Activated T-cell treated with anti-CD3 and anti-CD28 coated beads, Interleukin-2, amount 50 U/mL, for 1 hour (primary cell): ENCODE measurements around the gene OLFML2B.
"Not testable (repeated sequence)": the region's sequence is repeated elsewhere in the genome, so short reads cannot be mapped to it uniquely, and the experiment has no call there.

Source experiments
- DNase-seq: peaks from one replicate; pipeline ENCODE4 v3.0.0-alpha.2; 2020

The OLFML2B gene

GRCh38 chr1:162023547-162024501, at the start of gene OLFML2B:
TSS of gene OLFML2B (minus strand) at chr1:162023869. CDS start at chr1:162023430, 439 bp downstream.
- DNase-seq, result peak; percentile 48

- no peak for DNase-seq
Observed at GRCh38 chr1:162072740-162073139, 49.1 kb upstream of the OLFML2B start.

- DNase-seq, result no peak
Observed at GRCh38 chr1:162070825-162071224, 47.2 kb upstream of the OLFML2B start.

- no peak for DNase-seq
Observed at GRCh38 chr1:162070094-162070748, 46.6 kb upstream of the OLFML2B start.

- DNase-seq, result peak; percentile 82
Observed at GRCh38 chr1:162069334-162070093, 45.8 kb upstream of the OLFML2B start, which contains the start of gene NOS1AP. TSS of gene NOS1AP (plus strand) at chr1:162069691. CDS start at chr1:162070178, 487 bp downstream.

GRCh38 chr1:162068301-162068700, 44.6 kb upstream of the OLFML2B start:
- DNase-seq, result no peak

GRCh38 chr1:162067466-162067865, 43.8 kb upstream of the OLFML2B start:
- no peak for DNase-seq

- not testable (repeated sequence) for DNase-seq
Observed at GRCh38 chr1:162066836-162067235, 43.2 kb upstream of the OLFML2B start.

- no peak for DNase-seq
Observed at GRCh38 chr1:162065016-162065415, 41.3 kb upstream of the OLFML2B start.

GRCh38 chr1:162062542-162063015, 38.9 kb upstream of the OLFML2B start:
- DNase-seq, result no peak

- DNase-seq, result no peak
Observed at GRCh38 chr1:162060314-162060713, 36.6 kb upstream of the OLFML2B start.

- no peak for DNase-seq
Observed at GRCh38 chr1:162059721-162060120, 36.1 kb upstream of the OLFML2B start.

- DNase-seq, result no peak
Observed at GRCh38 chr1:162056579-162056978, 32.9 kb upstream of the OLFML2B start.

GRCh38 chr1:162056043-162056442, 32.4 kb upstream of the OLFML2B start:
- peak; percentile 45 for DNase-seq

GRCh38 chr1:162055062-162055461, 31.4 kb upstream of the OLFML2B start:
- no peak for DNase-seq

GRCh38 chr1:162053949-162054348, 30.3 kb upstream of the OLFML2B start:
- not testable (repeated sequence) for DNase-seq

GRCh38 chr1:162046921-162047320, 23.3 kb upstream of the OLFML2B start:
- no peak for DNase-seq

GRCh38 chr1:162042361-162042760, 18.7 kb upstream of the OLFML2B start:
- no peak for DNase-seq

- DNase-seq, result no peak
Observed at GRCh38 chr1:162040657-162041056, 17.0 kb upstream of the OLFML2B start.

GRCh38 chr1:162040001-162040400, 16.3 kb upstream of the OLFML2B start:
- no peak for DNase-seq

GRCh38 chr1:162038624-162039023, 15.0 kb upstream of the OLFML2B start:
- no peak for DNase-seq

- no peak for DNase-seq
Observed at GRCh38 chr1:162036163-162036562, 12.5 kb upstream of the OLFML2B start.

- no peak for DNase-seq
Observed at GRCh38 chr1:162035241-162035640, 11.6 kb upstream of the OLFML2B start.
